HepG2 (cell line): ENCODE measurements around the gene CCDC142. TPM values are rescaled to one million over a fixed set of nuclear protein-coding genes. Genes with fewer than 3 reads are reported as not detected.

ENCODE experiments used
- GATA4 ChIP-seq: sonication (generic); IDR thresholded peaks from 2 replicates; pipeline ENCODE4 v1.6.1; 2016; ENCODE audit warnings: antibody characterized with exemption, low read depth, borderline replicate concordance
- HOMEZ ChIP-seq: IDR thresholded peaks from 2 replicates; pipeline ENCODE4 v1.6.1; 2016; ENCODE audit warnings: low read depth
- KDM3A ChIP-seq: IDR thresholded peaks from 2 replicates; pipeline ENCODE4 v1.6.1; 2018; ENCODE audit warnings: low read depth, missing compliant biosample characterization
- NCOA2 ChIP-seq: sonication (generic); formaldehyde crosslinking; IDR thresholded peaks from 2 replicates; pipeline ENCODE4 v1.8.0; 2022; ENCODE audit warnings: inconsistent platforms
- RARA ChIP-seq: IDR thresholded peaks from 2 replicates; pipeline ENCODE4 v1.6.1; 2016; ENCODE audit warnings: missing genetic modification reagents, missing compliant biosample characterization
- ZBED4 ChIP-seq: sonication (generic); formaldehyde crosslinking; IDR thresholded peaks from 2 replicates; pipeline ENCODE4 v1.4.0; 2020; ENCODE audit warnings: missing genetic modification reagents, borderline replicate concordance
- ZNF407 ChIP-seq: sonication (generic); formaldehyde crosslinking; IDR thresholded peaks from one replicate; pipeline ENCODE4 v1.5.1; 2020; ENCODE audit warnings: mild to moderate bottlenecking, missing genetic modification reagents; ENCODE audit errors: not compliant biosample characterization
- ZNF503 ChIP-seq: sonication (generic); formaldehyde crosslinking; IDR thresholded peaks from 2 replicates; pipeline ENCODE4 v1.4.0; 2020; ENCODE audit warnings: missing genetic modification reagents
- polyA plus RNA-seq, 8 experiments: library from polyadenylated mRNA; depleted of rRNA in 3 of 8; stranded (reverse) in 7 of 8; unstranded in 1 of 8; fragments of >200 nt; fragmentation: Illumina TruSeq in 4 of 8; extraction: Trizol in 4 of 8; gene quantifications; 2 replicates each; pipeline versions ENCODE4 v1.2.1 to v1.2.3, GENCODE V29; 2011 to 2016; ENCODE audit warnings: low read depth in 4 of 8, missing spikeins in 1 of 8, mixed read lengths in 1 of 8; ENCODE audit not compliant: insufficient read depth in 1 of 8
- total RNA-seq, 5 experiments: library from RNA; depleted of rRNA; stranded (reverse); fragments of >200 nt; fragmentation: Illumina TruSeq; extraction: Trizol; gene quantifications; 2 replicates each; pipeline ENCODE4 v1.2.3, GENCODE V29; 2016; ENCODE audit warnings: low read depth in 1 of 5

Gene CCDC142
- total and polyA plus RNA-seq, 2 of the 13 experiments (the other 11 are each of a cell fraction or from before 2014, with no cell fraction given): 14.7 to 30.4 TPM

- TF ChIP-seq ZBED4 (CRISPR knock-in tag) (0 out of 2 replicates have a peak, but pooled peaks have one; percentile 52), ZNF503 (no peak), NCOA2 (CRISPR knock-in tag) (peak; percentile 95), RARA (CRISPR knock-in tag) (peak; percentile 86), ZNF407 (CRISPR knock-in tag) (no peak), KDM3A (CRISPR knock-in tag) (peak; percentile 21; the same call in 1 of the 2 replicates), HOMEZ (0 out of 2 replicates have a peak, but pooled peaks have one; percentile 53), GATA4 (peak; percentile 81; the same call in 1 of the 2 replicates)
These were observed 6.1 kb upstream of the CCDC142 start (continued) for GRCh38 chr2:74488643-74489481.
